Measurements from ENCODE around the gene PPP3CA. TPM values are rescaled to one million over a fixed set of nuclear protein-coding genes. Genes with fewer than 3 reads are reported as not detected.

PPP3CA gene
- total and polyA plus RNA-seq, 2 of the 13 experiments (the other 11 are each of a cell fraction or from before 2014, with no cell fraction given): 4.8 to 13.2 TPM

DNA sequence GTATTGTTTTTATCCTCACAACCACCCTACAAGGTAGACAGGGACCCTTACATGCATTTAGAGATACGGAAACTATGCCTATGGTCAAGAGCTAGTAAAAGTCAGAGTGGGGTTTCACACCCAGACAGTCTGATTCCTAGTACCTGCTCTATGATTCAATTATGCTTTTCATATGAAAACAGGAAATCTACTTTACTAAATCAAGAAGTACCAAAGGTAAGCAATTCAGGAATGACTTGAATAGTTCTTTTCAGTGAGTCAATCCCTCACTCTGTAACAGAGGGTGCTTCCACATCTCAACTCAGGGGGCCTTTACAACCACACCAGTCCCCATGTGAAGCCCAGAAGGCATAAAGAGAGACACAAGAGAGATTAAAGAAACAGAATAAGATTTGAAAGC, 191.4 kb downstream of the PPP3CA start:
- no peak overlapping the region for H3K27ac ChIP-seq (ENCODE audit: extremely low read length, insufficient read depth, low read length)
- CTCF ChIA-PET (ENCODE audit: low intra/inter-chr PET ratio, low total read pairs): no interaction called here
- 100% methylated on average over 1 of the region's 1 CpG for WGBS (ENCODE audit: low lambda C conversion rate)
- no peaks in the 10 kb centered on the region for H4K20me1 ChIP-seq (ENCODE audit: insufficient read depth, low read length)
- no peak overlapping the region for H3K9ac ChIP-seq (ENCODE audit: insufficient read depth, low read depth, low read length)
- intact Hi-C loops (cut with micrococcal nuclease; ENCODE audit: unreplicated experiment): no loop called here
- no peak overlapping the region for H3K4me3 ChIP-seq (replicated peaks in 1 of 3; ENCODE audit: insufficient read depth in 1 of 3, low read depth in 2 of 3, low read length in 3 of 3)
- H3K36me3 ChIP-seq (replicated peaks in 1 of 2; ENCODE audit: control insufficient read depth in 1 of 2, insufficient read depth in 2 of 2, low read length in 2 of 2): no peaks in the 10 kb centered on the region
- H3K27me3 ChIP-seq (ENCODE audit: control insufficient read depth in 1 of 2, insufficient read depth in 2 of 2, low read length in 2 of 2): no peaks in the 10 kb centered on the region
- no peak for ATAC-seq
- POLR2A ChIA-PET: no interaction called here
- TF ChIP-seq DR1 (CRISPR knock-in tag; IDR thresholded peaks at IDR 0.05): no peak
- BruUV-seq (replicated peaks): no TSS peak
- H3K79me2 ChIP-seq (ENCODE audit: insufficient read depth, low read length): no peaks in the 10 kb centered on the region
- H3K4me1 ChIP-seq (ENCODE audit: insufficient read depth, low read length): no peaks in the 10 kb centered on the region
- no peak for DNase-seq (ENCODE audit: low spot score)
- in situ Hi-C loops (cut with HindIII; ENCODE audit: extremely low pct_ligation_motif_present, low pct_unique_long_range_greater_than_20kb): no loop called here
- H3K9me3 ChIP-seq (ENCODE audit: low read length): no peaks in the 10 kb centered on the region
- FAIRE-seq: no peak
- no peak overlapping the region for H3K4me2 ChIP-seq (ENCODE audit: low read depth, low read length)
- H2AFZ ChIP-seq (ENCODE audit: low read length): no peak overlapping the region

GRCh38 chr4:101155368-101155767, 192.0 kb downstream of the PPP3CA start:
- H3K4me2 ChIP-seq (ENCODE audit: low read depth, low read length): no peak overlapping the region
- CTCF ChIA-PET (ENCODE audit: low intra/inter-chr PET ratio, low total read pairs): no interaction called here
- in situ Hi-C loops (cut with HindIII; ENCODE audit: extremely low pct_ligation_motif_present, low pct_unique_long_range_greater_than_20kb): no loop called here

More at GRCh38 chr4:101155368-101155767, 192.0 kb downstream of the PPP3CA start:
- no peaks in the 10 kb centered on the region for H3K27me3 ChIP-seq (ENCODE audit: control insufficient read depth in 1 of 2, insufficient read depth in 2 of 2, low read length in 2 of 2)
- H3K9me3 ChIP-seq (ENCODE audit: low read length): no peaks in the 10 kb centered on the region
- no peak for ATAC-seq
- DNase-seq (ENCODE audit: low spot score): no peak
- no peak overlapping the region for H3K9ac ChIP-seq (ENCODE audit: insufficient read depth, low read depth, low read length)
- H4K20me1 ChIP-seq (ENCODE audit: insufficient read depth, low read length): no peaks in the 10 kb centered on the region
- no peak for FAIRE-seq
- intact Hi-C loops (cut with micrococcal nuclease; ENCODE audit: unreplicated experiment): no loop called here
- TF ChIP-seq ZNF607 (CRISPR knock-in tag; IDR thresholded peaks at IDR 0.05; ENCODE audit: borderline replicate concordance) (no peak), ZNF383 (CRISPR knock-in tag; IDR thresholded peaks at IDR 0.05; ENCODE audit: borderline replicate concordance) (no peak), ZSCAN9 (CRISPR knock-in tag; IDR thresholded peaks at IDR 0.05; ENCODE audit: borderline replicate concordance) (no peak), DR1 (CRISPR knock-in tag; IDR thresholded peaks at IDR 0.05) (no peak), ZNF670 (CRISPR knock-in tag; IDR thresholded peaks at IDR 0.05; ENCODE audit: borderline replicate concordance) (no peak), ZNF710 (CRISPR knock-in tag; IDR thresholded peaks at IDR 0.05; ENCODE audit: borderline replicate concordance) (no peak), ZNF253 (CRISPR knock-in tag; IDR thresholded peaks at IDR 0.05; ENCODE audit: borderline replicate concordance) (no peak), HBP1 (CRISPR knock-in tag; IDR thresholded peaks at IDR 0.05; ENCODE audit: low read depth) (no peak), ZNF766 (CRISPR knock-in tag; IDR thresholded peaks at IDR 0.05; ENCODE audit: borderline replicate concordance) (no peak), ZNF615 (CRISPR knock-in tag; IDR thresholded peaks at IDR 0.05; ENCODE audit: borderline replicate concordance) (no peak), ZNF605 (CRISPR knock-in tag; IDR thresholded peaks at IDR 0.05) (no peak), AHR (CRISPR knock-in tag; IDR thresholded peaks at IDR 0.05) (no peak)
- H3K4me3 ChIP-seq (replicated peaks in 1 of 3; ENCODE audit: insufficient read depth in 1 of 3, low read depth in 2 of 3, low read length in 3 of 3): no peak overlapping the region
- H2AFZ ChIP-seq (ENCODE audit: low read length): no peak overlapping the region
- no peaks in the 10 kb centered on the region for H3K79me2 ChIP-seq (ENCODE audit: insufficient read depth, low read length)
- H3K27ac ChIP-seq (ENCODE audit: extremely low read length, insufficient read depth, low read length): no peak overlapping the region
- no peaks in the 10 kb centered on the region for H3K4me1 ChIP-seq (ENCODE audit: insufficient read depth, low read length)
- H3K36me3 ChIP-seq (replicated peaks in 1 of 2; ENCODE audit: control insufficient read depth in 1 of 2, insufficient read depth in 2 of 2, low read length in 2 of 2): no peaks in the 10 kb centered on the region
- BruUV-seq (replicated peaks): no TSS peak
- POLR2A ChIA-PET: no interaction called here
